Stimulated activated naive CD4-positive, alpha-beta T cell (primary cell): Measurements from ENCODE around the gene CCNY.

ENCODE experiments used
- DNase-seq, 6 experiments: peaks; one replicate each; lab custom pipeline; 2025; lab: John Stamatoyannopoulos, UW

CCNY gene

GRCh38 chr10:35426657-35427056 lies 90.3 kb downstream of the CCNY start:
- no peak for DNase-seq

- DNase-seq: no peak
Observed at GRCh38 chr10:35427543-35427942, 91.2 kb downstream of the CCNY start.

DNA sequence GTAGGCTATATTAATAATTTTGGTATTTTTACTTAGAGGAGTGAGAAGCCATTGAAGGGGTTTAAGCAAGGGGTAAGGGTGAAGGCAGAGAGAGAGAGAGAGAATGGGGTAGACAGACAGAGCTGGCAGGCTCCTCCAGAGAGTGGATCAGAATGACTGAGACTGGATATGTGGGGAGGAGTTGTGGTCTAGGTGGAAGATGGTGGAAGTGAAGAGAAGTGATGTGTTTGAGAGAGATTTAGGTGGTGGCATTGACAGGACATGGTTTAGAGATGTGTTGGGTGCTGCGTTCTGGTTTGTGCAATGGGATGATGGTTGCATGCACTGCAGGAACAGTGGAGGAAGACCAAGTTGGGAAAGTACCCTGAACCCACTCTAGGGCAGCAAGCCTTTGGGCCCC lies 92.2 kb downstream of the CCNY start:
- DNase-seq: no peak

DNA sequence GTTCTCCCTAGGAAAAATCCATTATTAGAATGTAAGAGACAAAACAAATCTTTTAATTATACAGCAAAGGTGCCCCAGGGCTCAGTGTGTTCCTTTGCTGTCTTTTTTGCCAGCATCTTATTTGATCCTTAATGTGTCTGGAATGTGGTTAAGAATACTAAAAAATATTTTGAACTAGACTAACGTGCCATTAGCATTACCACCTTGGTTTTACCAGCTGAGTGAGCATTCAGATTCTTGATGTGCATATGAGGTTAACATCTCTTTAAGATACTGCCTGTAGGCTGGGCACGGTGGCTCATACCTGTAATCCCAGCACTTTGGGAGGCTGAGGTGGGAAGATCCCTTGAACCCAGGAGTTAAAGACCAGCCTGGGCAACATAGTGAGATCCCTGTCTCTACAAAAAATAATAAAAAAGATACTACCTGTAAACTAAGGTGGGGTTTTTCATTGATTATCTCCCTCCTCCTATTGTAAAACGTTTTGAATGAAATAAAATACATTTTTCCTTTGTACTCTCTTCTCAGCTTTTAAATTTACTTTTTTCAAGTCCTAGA lies 96.6 kb downstream of the CCNY start:
- no peak for DNase-seq

GRCh38 chr10:35433851-35434426 lies 97.6 kb downstream of the CCNY start:
- DNase-seq: no peak

- no peak for DNase-seq
Observed at GRCh38 chr10:35434533-35434932, 98.2 kb downstream of the CCNY start.

- no peak for DNase-seq
Observed at GRCh38 chr10:35435824-35436223, 99.5 kb downstream of the CCNY start.

- no peak for DNase-seq
Observed at GRCh38 chr10:35437829-35438228, 101.5 kb downstream of the CCNY start.

GRCh38 chr10:35438718-35439571 lies 102.6 kb downstream of the CCNY start:
- DNase-seq: no peak

DNA sequence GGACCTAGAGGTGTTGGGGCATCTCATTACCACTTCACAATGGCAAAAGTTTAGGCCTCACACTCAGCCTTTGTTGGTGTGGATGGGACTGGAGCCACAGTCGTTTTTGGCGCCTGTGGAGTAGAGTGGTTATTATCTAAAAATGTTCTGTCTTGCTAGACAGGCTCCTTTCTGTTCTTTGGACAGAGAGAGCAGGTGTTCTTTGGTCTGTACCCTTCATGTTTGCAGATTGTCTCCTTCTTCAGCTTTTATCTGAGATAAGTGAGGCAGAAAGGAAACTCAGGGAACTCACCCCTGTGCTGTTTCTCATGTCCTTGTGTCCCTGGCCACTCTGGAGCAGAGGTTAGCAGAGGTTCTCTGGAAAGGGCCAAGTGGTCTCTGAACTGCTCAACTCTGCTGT lies 103.7 kb downstream of the CCNY start:
- no peak for DNase-seq

DNA sequence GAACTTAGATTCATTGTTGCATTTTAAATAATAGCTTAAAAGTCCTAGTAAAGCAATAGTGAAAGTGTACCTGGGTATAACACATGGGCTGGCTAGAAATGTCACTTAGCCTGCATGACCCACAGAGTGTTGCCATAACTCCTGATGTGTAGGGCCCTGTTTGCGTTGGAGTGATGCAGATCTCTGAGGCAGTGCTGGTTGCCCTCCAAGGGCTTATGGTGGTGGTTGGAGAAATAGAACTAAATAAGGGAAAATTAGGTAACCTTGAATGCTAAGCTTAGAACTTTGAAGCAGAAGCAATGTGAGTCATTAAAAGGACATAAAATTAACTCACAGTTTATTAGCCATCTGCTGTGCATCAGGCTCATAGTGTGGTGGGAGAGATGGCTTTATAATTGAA lies 105.7 kb downstream of the CCNY start:
- no peak for DNase-seq

GRCh38 chr10:35442592-35442991 lies 106.3 kb downstream of the CCNY start:
- no peak for DNase-seq

- DNase-seq: no peak
Observed at GRCh38 chr10:35443858-35444257, 107.5 kb downstream of the CCNY start.

- DNase-seq: no peak
Observed at GRCh38 chr10:35445150-35445884, 109.0 kb downstream of the CCNY start.

- DNase-seq: no peak
Observed at GRCh38 chr10:35446439-35446838, 110.1 kb downstream of the CCNY start.

- DNase-seq: peak in 5 of 6 experiments; percentile 15 to 72 (median 70)
Observed at GRCh38 chr10:35447693-35448407, 111.5 kb downstream of the CCNY start.

DNA sequence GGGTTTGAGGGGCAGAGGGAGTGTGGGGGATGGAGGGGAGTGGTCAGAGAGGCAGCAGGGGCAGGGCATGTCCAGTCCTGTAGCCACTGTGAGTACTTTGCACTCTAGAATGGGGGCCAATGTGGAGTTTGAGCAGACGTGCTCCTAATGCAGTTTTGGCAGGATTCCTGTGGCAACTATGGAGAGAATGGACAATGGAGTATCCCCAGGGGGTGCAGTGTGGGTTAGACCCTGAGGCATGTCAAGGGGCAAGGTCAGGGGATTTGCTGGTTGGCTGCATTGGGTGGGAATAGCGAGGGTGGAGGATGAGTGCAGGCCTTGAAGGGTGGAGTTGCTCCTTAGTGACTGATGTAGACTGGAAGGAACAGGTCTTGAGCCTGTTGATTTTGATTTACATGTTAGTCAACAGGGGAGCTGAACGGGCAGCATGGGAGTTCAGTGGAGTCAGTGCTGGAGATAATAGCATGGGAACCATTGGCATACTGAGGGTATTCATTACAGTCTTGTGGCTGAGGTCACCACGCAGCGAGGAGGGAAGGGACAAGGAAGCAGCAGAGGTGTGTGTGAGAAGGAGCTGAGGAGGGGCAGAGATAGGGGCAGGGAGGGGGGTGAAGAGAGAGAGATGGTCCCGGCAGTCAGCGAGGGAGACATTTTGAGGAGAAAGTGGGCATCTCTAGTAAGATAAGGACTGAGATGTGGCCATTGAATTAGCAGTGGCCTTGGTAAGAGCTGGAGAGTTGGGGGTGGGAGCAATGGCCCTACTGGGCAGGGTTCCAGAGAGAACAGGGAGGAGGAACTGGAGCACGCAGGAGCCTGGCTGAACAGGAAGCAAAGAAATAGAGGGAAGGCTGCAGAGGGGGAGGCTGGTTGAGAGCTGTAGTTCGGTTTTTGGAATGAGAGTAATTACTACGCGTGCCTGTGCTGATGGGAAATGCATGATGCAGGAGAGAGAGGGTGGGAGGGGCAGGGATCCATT lies 112.7 kb downstream of the CCNY start:
- no peak for DNase-seq

DNA sequence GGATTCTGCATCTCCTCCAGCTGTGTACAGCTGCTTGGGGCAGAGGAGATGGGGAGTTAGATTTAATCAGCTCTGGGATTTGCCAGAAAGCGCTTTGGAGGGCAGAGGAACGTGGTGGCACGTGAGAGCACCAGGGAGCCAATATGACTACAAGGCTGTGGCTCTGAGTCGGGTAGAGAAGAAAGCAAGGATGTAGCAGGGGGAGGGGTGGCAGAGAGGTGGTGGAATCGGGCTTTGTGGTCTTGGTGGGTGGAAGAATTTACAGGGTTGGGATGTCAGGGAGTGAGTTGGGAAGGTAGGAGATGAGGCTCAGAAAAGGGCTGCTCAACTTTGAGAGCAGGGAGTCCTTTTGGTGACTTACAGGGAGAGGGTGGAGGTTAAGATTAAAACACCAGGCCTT lies 113.6 kb downstream of the CCNY start:
- peak in 1 of 6 experiments; percentile 19 for DNase-seq

GRCh38 chr10:35451151-35452016 lies 115.1 kb downstream of the CCNY start:
- DNase-seq: no peak

- DNase-seq: no peak
Observed at GRCh38 chr10:35452171-35452570, 115.9 kb downstream of the CCNY start.
